ENCODE results near the gene MAP4.

The MAP4 gene

GRCh38 chr3:48026098-48026497 is 9.9 kb upstream of the MAP4 start:
- Histone ChIP-seq H3K27ac (no peak overlapping the region), H3K4me3 (no peak overlapping the region)
- TF ChIP-seq CTCF (IDR thresholded peaks at IDR 0.05): no peak
- DNase-seq (ENCODE audit: low spot score): no peak

GRCh38 chr3:48024401-48024800 is 8.2 kb upstream of the MAP4 start:
- H3K27ac ChIP-seq: no peak overlapping the region
- TF ChIP-seq CTCF (IDR thresholded peaks at IDR 0.05): no peak
- no peak overlapping the region for H3K4me3 ChIP-seq
- DNase-seq (ENCODE audit: low spot score): no peak

GRCh38 chr3:48023377-48023776 is 7.2 kb upstream of the MAP4 start:
- Histone ChIP-seq H3K4me3 (no peak overlapping the region), H3K27ac (no peak overlapping the region)
- no peak for DNase-seq (ENCODE audit: low spot score)
- no peak for TF ChIP-seq CTCF (IDR thresholded peaks at IDR 0.05)

DNA sequence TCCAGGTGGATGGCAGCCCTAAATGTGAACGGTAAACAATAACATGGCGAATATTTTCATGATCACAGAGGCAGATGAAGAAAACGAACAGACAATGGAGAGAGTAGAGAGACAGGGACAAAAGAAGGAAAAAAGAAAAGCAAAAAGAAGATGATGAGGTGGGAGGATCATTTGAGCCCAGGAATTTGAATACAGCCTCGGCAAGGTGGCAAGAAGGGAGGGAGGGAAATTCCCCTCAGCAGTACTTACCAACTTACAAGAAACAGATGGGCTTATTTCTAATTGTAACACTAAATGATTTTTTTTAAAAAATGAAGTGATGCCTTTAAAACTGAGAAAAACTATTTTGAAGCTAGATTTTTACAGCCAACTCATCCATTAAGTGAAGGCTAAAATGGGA is 6.0 kb upstream of the MAP4 start:
- Histone ChIP-seq H3K27ac (no peak overlapping the region), H3K4me3 (no peak overlapping the region)
- no peak for TF ChIP-seq CTCF (IDR thresholded peaks at IDR 0.05)
- no peak for DNase-seq (ENCODE audit: low spot score)

GRCh38 chr3:48018841-48019240 is 2.6 kb upstream of the MAP4 start:
- no peak overlapping the region for H3K4me3 ChIP-seq
- no peak for TF ChIP-seq CTCF (IDR thresholded peaks at IDR 0.05)
- DNase-seq (ENCODE audit: low spot score): no peak
- peak overlapping the region; percentile 72 to 79 for H3K27ac ChIP-seq

- no peak for TF ChIP-seq CTCF (IDR thresholded peaks at IDR 0.05)
- DNase-seq (ENCODE audit: low spot score): no peak
- H3K4me3 ChIP-seq: no peak overlapping the region
- peak overlapping the region; percentile 35 for H3K27ac ChIP-seq
These were observed 610 bp downstream of the MAP4 start for GRCh38 chr3:48015431-48016180.

DNA sequence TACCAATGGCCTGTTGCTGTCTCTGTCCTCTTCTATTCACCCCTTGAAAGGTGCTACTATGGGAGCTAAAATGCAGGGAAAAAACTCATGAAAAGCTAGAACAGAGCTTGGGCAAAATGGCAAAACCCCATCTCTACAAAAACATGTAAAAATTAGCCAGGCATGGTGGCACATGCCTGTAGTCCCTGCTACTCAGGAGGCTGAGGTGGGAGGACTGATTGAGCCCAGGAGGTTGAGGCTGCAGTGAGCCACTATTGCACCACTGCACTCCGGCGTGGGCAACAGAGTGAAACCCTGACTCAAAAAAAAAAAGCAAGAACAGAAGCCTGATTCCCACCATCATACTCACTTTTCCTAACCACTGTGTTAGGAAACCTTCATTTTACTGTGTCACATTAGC is 1.9 kb downstream of the MAP4 start:
- TF ChIP-seq CTCF (IDR thresholded peaks at IDR 0.05): no peak
- no peak for DNase-seq (ENCODE audit: low spot score)
- H3K4me3 ChIP-seq: no peak overlapping the region
- H3K27ac ChIP-seq: peak overlapping the region; percentile 53 to 63
